Prostate gland (tissue), 2 donors: ENCODE data around the gene HNRNPLL.

Source experiments
- POLR2A ChIP-seq: fragments of 450-650 bp; IDR thresholded peaks from one replicate; pipeline ENCODE4 v1.6.1; 2016; ENCODE audit warnings: antibody characterized with exemption, mild to moderate bottlenecking
- POLR2AphosphoS5 ChIP-seq: sonication (generic); formaldehyde crosslinking; IDR thresholded peaks from one replicate; pipeline ENCODE4 v1.6.1; 2017; ENCODE audit warnings: antibody characterized with exemption
- TF ChIP-seq, protein P1 (sequence below), 4 experiments: fragments of 200-600 bp in 2 of 4; fragments of 450-650 bp in 2 of 4; sonication (generic) in 2 of 4; IDR thresholded peaks; 1 replicate in 3 of 4; 2 replicates in 1 of 4; pipeline ENCODE4 v1.5.1; 2016 to 2019; ENCODE audit warnings: antibody characterized with exemption in 4 of 4, mild to moderate bottlenecking in 2 of 4, moderate library complexity in 2 of 4

DNA sequence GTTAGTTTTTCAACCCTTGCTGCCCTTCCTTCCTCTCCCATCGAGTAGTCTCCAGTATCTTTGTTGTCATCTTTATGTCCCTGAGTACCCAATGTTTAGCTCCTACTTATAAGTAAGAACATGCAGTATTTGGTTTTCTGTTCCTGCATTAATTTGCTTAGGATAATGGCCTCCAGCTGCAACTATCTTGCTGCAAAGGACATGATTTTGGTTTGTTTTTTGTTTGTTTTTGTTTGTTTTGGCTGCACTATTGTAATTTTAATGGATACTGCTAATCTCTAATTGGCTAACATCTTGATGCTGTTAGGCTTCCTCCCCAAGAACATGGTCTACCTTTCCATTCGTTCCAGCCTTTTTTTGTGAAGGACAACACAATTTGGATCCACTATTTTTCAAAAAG lies 31.2 kb upstream of the HNRNPLL start:
- TF ChIP-seq, protein P1, sequence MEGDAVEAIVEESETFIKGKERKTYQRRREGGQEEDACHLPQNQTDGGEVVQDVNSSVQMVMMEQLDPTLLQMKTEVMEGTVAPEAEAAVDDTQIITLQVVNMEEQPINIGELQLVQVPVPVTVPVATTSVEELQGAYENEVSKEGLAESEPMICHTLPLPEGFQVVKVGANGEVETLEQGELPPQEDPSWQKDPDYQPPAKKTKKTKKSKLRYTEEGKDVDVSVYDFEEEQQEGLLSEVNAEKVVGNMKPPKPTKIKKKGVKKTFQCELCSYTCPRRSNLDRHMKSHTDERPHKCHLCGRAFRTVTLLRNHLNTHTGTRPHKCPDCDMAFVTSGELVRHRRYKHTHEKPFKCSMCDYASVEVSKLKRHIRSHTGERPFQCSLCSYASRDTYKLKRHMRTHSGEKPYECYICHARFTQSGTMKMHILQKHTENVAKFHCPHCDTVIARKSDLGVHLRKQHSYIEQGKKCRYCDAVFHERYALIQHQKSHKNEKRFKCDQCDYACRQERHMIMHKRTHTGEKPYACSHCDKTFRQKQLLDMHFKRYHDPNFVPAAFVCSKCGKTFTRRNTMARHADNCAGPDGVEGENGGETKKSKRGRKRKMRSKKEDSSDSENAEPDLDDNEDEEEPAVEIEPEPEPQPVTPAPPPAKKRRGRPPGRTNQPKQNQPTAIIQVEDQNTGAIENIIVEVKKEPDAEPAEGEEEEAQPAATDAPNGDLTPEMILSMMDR (IDR thresholded peaks at IDR 0.05), result no peak
- TF ChIP-seq POLR2A, result no peak
- TF ChIP-seq POLR2AphosphoS5, result no peak
